Neural cell (in vitro differentiated cells): ENCODE data around the gene DCAF16.

Source experiments
- CTCF ChIP-seq: fragments of 450-650 bp; IDR thresholded peaks from 2 replicates; pipeline ENCODE4 v1.5.1; 2014; ENCODE audit warnings: antibody characterized with exemption, mild to moderate bottlenecking, moderate library complexity; ENCODE audit not compliant: poor library complexity, severe bottlenecking
- EZH2 ChIP-seq: fragments of 200-600, 300-800 bp; shearing (Covaris generic), sonication (generic); IDR thresholded peaks from 2 replicates; pipeline ENCODE4 v1.6.1; 2014; ENCODE audit warnings: antibody characterized with exemption, low read length, borderline replicate concordance, mild to moderate bottlenecking; ENCODE audit not compliant: insufficient read depth, poor library complexity, severe bottlenecking
- POLR2AphosphoS5 ChIP-seq: IDR thresholded peaks from 2 replicates; pipeline ENCODE4 v1.6.1; 2012

GRCh38 chr4:17809667-17810066, 890 bp downstream of the DCAF16 start:
- TF ChIP-seq POLR2AphosphoS5 (no peak), CTCF (no peak), EZH2 (no peak)
